Activated T-helper 1 cell treated with anti-CD3 and anti-CD28 coated beads, Interleukin-12 subunit alpha, Interleukin-12 subunit beta, Interleukin-2, Interleukin-4 antibody, amounts not matched to agents 30 ng/mL and 10 ng/mL and 1 ng/mL, durations not matched to agents 14 hours and 24 hours and 36 hours (primary cell): Measurements from ENCODE around the gene TMA16. TPM values are rescaled to one million over a fixed set of nuclear protein-coding genes. Genes with fewer than 3 reads are reported as not detected.

Experiments
- DNase-seq: peaks from one replicate; pipeline ENCODE4 v3.0.0; 2021; ENCODE audit warnings: low spot score
- H3K27ac Mint-ChIP-seq: one replicate; pipeline ENCODE4 v1.8.0; 2021; ENCODE audit warnings: mild to moderate bottlenecking, mixed read lengths
- H3K27me3 Mint-ChIP-seq: one replicate; pipeline ENCODE4 v1.8.0; 2022; ENCODE audit warnings: mild to moderate bottlenecking, moderate library complexity, mixed read lengths; ENCODE audit not compliant: insufficient read depth
- H3K36me3 Mint-ChIP-seq: one replicate; pipeline ENCODE4 v1.8.0; 2021; ENCODE audit warnings: low read depth, mixed read lengths
- H3K4me1 Mint-ChIP-seq: one replicate; pipeline ENCODE4 v1.8.0; 2021; ENCODE audit warnings: low read depth, mixed read lengths
- H3K4me3 Mint-ChIP-seq: one replicate; pipeline ENCODE4 v1.8.0; 2021; ENCODE audit warnings: mild to moderate bottlenecking, moderate library complexity, mixed read lengths
- H3K9me3 Mint-ChIP-seq: one replicate; pipeline ENCODE4 v1.8.0; 2021; ENCODE audit warnings: mixed read lengths
- intact Hi-C: fragments of 100-400 bp; cut with micrococcal nuclease; formaldehyde crosslinking; loops from one replicate; pipeline ENCODE4 v1.15.1; 2024
- total RNA-seq: library from RNA; stranded (reverse); gene quantifications from 2 replicates; pipeline ENCODE4 v1.2.3, GENCODE V29; 2022

TMA16 gene
- total RNA-seq, 1 donor from 2014 or later = 76.3 TPM

DNA sequence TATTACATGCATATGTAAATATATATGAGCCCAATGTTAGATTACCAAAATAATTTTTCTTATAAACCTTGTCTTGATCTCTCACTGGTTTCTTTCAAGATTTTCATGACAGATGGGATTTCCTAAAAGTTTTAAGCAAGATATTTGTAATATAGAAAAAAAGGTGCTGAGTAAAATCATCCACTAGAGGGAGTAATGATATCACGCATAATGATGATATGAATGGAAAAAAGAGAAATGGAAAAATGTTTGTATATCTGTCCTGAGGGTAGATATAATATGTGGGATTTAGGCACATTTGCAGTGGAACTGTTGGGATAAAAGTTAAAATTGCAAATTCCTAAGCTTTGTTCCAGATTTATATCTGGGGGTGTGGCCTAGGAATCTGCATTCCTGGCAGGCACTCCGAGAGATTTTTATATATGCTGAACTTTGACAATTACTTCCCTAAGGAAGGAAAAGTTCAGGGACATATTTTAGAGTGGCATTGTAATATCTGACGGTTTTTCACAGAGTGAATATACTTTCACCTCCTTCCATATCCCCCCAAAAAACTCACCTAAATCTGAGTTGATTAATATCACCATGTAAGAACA is 60.5 kb downstream of the TMA16 start:
- Mint-ChIP-seq H3K4me3 (no peak overlapping the region), H3K4me1 (peaks cover 22% of the 10 kb centered on the region), H3K27ac (no peak overlapping the region), H3K27me3 (peaks cover 3% of the 10 kb centered on the region), H3K9me3 (no peaks in the 10 kb centered on the region), H3K36me3 (no peaks in the 10 kb centered on the region)
- DNase-seq = no peak
- intact Hi-C loops = loop anchor here (1.0 kb wide), 2 partner anchors 126 to 200 kb away; no protein-coding TSS in a partner anchor

DNA sequence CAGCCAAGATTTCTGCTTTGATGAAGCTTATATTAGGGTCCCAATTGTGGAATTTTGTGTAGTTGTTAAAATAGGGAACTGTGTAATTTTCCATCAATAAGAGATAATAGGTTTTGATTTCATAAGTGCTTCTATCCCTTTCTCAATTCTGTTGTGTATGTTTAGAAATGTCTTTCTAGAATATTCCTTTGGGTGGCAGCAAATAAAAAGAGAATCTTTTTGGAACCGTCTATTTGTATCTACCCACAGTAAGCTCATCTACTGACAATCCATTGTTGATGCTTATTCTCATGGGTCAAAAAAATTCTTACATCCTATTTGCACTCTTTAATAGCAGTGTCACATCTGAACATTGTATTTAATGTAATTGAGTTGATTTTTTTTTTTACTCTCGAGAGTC is 61.7 kb downstream of the TMA16 start:
- DNase-seq = no peak
- no peaks in the 10 kb centered on the region for H3K36me3 Mint-ChIP-seq
- intact Hi-C loops = no loop called here

DNA sequence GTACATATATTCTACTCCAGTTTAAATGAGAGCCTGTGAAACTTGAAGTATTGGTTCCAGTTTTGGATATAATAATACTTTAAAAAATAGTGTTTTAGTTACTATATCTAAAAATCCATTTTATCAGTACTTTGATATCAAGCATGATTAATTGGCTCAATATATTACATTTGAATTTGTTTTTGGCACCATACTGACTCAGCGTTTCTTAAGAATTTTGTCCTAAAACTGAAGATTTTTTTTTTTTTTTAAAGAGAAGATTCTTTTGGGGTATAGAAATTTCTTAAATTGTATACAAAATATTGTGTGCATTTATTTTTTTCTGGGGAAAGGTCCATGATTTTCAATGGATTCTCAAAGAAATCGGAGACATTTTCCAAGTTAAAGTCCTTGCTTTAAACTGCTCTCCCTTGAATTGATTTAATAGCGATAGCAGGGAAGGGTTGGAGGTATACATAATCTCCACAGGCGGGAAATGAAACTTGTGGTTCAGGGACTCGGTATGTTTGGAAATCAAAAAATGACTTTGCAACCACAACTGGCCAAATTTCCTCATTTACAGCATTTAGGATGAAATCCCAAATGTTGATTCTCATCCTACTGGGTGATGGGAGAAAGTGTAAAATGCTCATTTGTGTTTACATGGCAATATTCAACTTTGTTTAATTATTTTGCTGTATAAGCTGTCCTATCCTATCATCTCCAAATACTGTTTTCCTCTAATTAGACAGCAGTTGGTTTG is 62.3 kb downstream of the TMA16 start:
- DNase-seq = no peak
- peaks cover 3% of the 10 kb centered on the region for H3K27me3 Mint-ChIP-seq
- H3K27ac Mint-ChIP-seq = no peak overlapping the region
- H3K4me3 Mint-ChIP-seq = no peak overlapping the region
- intact Hi-C loops = no loop called here
- H3K36me3 Mint-ChIP-seq = no peaks in the 10 kb centered on the region
- no peaks in the 10 kb centered on the region for H3K9me3 Mint-ChIP-seq
- peaks cover 17% of the 10 kb centered on the region for H3K4me1 Mint-ChIP-seq

More for the DNA sequence above, 61.7 kb downstream of the TMA16 start:
- H3K27me3 Mint-ChIP-seq = peaks cover 3% of the 10 kb centered on the region
- no peak overlapping the region for H3K27ac Mint-ChIP-seq
- no peak overlapping the region for H3K4me3 Mint-ChIP-seq
- peaks cover 17% of the 10 kb centered on the region for H3K4me1 Mint-ChIP-seq
- H3K9me3 Mint-ChIP-seq = no peaks in the 10 kb centered on the region

DNA sequence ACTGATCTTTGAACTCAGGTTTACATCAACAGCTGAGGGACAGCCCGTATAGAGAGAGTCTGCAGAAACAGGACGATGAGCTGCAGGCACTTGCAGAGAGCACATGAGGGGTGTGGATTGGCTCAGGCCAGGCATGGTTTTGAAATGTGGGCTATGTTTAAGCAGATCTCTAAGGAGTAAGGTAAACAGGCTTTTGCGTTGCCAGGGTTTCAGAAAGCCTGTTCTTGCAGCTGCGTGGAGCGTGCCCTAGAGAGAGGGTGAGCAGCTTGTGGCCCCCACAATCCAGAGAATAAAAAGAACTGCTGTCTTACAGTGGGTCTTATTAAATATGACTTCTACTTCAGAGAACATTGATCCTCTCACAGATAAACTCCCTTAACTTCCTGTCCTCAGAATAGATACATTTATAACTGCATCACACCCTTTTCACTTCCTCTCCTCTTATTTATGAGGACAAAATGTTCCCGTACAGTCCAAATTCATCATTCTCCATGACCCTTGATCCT is 64.1 kb downstream of the TMA16 start:
- intact Hi-C loops = no loop called here
- H3K9me3 Mint-ChIP-seq = no peaks in the 10 kb centered on the region
- H3K4me1 Mint-ChIP-seq = peaks cover 17% of the 10 kb centered on the region
- H3K27ac Mint-ChIP-seq = no peak overlapping the region
- DNase-seq = no peak
- no peaks in the 10 kb centered on the region for H3K36me3 Mint-ChIP-seq
- peaks cover 5% of the 10 kb centered on the region for H3K27me3 Mint-ChIP-seq
- H3K4me3 Mint-ChIP-seq = no peak overlapping the region

DNA sequence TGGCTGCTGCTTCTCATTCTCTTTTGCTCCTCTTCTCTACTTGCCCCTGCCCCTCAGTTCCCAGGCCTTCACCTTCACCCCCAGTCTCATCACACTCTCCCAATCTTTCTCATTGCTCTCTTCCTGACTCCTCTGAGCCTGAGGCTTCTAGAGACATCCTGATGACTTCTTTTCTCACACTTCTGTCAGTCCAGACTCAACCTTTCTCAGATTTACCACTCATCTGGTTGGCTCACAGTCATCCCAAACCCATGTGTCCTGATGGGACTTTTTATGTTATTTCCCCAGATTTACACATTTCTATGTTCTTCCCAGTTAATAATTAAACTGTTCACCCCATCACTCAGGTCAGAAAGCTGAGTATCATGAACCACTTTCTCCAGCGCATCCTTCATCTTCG is 68.0 kb downstream of the TMA16 start:
- H3K4me1 Mint-ChIP-seq = peaks cover 17% of the 10 kb centered on the region
- no peaks in the 10 kb centered on the region for H3K36me3 Mint-ChIP-seq
- no peak for DNase-seq
- peaks cover 2% of the 10 kb centered on the region for H3K27me3 Mint-ChIP-seq
- no peak overlapping the region for H3K4me3 Mint-ChIP-seq
- no peak overlapping the region for H3K27ac Mint-ChIP-seq
- intact Hi-C loops = no loop called here
- H3K9me3 Mint-ChIP-seq = no peaks in the 10 kb centered on the region

DNA sequence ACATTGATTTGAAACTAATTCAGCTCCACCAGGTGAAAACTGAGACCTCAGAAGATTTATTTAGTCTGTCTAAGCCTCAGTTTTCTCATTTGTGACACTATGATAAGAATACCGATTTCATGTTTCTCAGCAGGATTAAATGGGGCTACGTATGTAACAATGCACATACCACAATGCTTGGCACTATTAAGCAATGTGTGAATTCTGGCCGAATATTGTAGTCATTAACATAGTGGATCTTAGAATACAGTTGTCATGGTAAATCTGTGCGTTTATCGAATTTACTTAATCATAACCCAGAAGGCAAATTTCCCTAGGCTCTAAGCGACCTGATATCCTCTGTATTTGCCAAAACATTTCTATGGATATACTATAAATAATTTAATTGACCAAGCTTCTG is 69.1 kb downstream of the TMA16 start:
- H3K4me1 Mint-ChIP-seq = peaks cover 8% of the 10 kb centered on the region
- H3K36me3 Mint-ChIP-seq = no peaks in the 10 kb centered on the region
- peaks cover 2% of the 10 kb centered on the region for H3K27me3 Mint-ChIP-seq
- H3K27ac Mint-ChIP-seq = no peak overlapping the region
- DNase-seq = no peak
- H3K9me3 Mint-ChIP-seq = no peaks in the 10 kb centered on the region
- intact Hi-C loops = no loop called here
- no peak overlapping the region for H3K4me3 Mint-ChIP-seq

DNA sequence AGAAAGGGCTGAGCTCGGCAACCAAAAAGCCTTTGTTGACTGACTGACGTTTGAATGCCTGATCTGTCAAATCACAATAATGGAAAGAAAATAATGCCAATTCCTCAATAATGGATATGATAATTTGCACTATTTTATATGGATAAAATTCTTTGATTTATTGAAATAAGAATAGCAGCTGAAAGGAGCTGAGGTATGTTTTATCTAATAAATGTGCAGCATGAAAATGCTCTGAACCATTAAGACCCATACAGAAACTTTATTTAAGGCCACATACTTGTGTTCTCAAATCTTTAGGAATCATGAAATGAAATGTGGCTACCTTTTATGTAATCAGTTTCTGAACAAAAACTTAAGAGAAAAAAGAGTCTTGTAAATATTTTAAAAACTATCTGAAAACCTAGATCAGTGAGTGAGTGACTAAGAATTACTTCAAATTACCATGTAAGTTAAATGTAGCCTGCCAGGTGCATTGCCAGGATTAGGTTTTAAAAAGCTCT is 69.8 kb downstream of the TMA16 start:
- Mint-ChIP-seq H3K4me3 (no peak overlapping the region), H3K9me3 (no peaks in the 10 kb centered on the region), H3K27ac (no peak overlapping the region), H3K4me1 (peaks cover under 1% of the 10 kb centered on the region), H3K27me3 (peaks cover 2% of the 10 kb centered on the region), H3K36me3 (no peaks in the 10 kb centered on the region)
- no peak for DNase-seq
- intact Hi-C loops = no loop called here

DNA sequence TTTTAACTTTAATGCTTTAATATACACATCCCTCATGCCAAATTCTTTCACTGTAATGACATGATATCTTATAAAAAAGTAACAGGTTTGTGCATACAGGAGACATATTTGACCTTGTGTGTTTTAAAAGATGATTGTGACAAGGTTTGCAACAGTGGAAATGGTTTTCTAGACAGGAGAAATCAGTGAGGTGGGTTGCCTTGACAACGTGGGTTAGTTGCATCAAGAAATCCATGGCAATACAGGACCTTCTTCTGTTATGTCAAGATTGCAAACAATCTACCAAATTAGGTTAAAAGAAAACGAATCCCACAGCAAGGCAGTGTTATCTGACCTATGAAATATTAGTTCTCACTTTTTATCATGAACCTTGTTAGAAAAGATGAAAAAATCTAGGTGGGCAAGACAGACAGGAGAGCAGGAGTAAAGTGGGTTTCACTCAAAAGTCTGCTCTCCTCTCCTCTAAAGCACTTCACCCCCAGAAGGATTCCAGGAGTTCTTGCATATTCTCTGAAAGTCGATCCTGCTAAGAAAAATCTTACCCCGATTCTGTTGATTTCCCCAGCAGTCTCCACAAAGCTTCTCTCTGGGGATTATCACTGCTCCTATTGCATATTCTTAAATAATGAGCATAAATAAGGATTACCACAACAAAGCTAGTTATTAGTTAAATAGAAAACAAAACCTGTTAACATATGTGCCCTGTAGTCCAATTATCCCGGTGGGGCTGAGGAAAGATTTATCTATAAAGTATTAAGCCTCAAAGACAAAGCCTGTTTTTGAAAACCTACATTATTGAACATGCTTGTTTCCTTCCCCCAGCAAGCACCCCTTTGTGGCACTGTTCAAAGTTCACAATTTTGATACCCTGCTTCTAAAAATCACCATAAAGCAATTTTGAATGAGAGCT is 71.0 kb downstream of the TMA16 start:
- H3K36me3 Mint-ChIP-seq = no peaks in the 10 kb centered on the region
- no peak overlapping the region for H3K27ac Mint-ChIP-seq
- DNase-seq = no peak
- H3K4me1 Mint-ChIP-seq = no peaks in the 10 kb centered on the region
- no peaks in the 10 kb centered on the region for H3K9me3 Mint-ChIP-seq
- no peak overlapping the region for H3K4me3 Mint-ChIP-seq
- peaks cover 2% of the 10 kb centered on the region for H3K27me3 Mint-ChIP-seq
- intact Hi-C loops = no loop called here

DNA sequence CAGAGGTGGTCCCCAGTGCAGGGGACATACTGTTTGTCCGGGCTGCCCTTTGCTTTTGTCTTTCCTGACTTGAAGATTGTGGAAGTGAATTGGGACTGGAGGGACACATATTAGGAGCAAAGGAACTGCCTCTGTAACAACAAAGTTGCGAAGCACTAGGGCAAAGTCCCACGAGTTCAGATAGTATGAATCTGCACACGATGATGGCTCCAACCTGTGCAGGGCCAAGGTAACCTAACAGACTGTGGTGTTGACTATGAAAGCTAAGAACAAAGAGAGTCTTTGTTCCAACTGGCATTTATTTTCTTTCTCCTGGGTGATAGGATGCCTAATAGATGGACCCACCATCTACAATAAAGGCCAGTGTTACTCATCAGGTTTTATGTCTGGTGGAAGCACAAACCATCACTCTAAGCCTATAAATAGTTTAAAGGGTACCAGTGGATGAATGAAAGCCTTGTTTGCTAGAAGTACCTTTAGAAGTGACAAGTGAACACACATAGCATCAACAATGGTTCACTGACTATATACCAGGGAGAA is 71.8 kb downstream of the TMA16 start:
- intact Hi-C loops = no loop called here
- Mint-ChIP-seq H3K4me1 (no peaks in the 10 kb centered on the region), H3K36me3 (no peaks in the 10 kb centered on the region), H3K9me3 (no peaks in the 10 kb centered on the region), H3K4me3 (no peak overlapping the region), H3K27me3 (peaks cover 2% of the 10 kb centered on the region), H3K27ac (no peak overlapping the region)
- DNase-seq = no peak

DNA sequence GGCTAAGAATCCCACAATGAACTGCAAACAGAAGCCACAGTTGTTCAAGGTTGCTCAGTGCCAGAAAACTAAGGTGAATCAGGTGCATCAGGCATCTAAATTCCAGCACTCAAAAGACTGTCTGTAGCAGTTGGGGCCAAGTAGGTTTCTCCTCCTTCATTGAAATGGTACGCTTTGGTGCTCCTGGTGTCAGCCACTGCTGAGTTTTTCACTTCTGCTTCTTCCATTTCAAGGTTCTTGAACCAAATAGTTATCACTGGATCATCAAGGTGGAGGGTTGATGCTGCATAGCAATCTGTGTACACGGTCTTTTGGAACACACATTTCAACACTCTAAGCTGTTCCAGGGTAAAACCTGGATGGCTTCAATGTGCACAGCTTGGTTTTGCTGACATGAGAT is 74.4 kb downstream of the TMA16 start:
- intact Hi-C loops = no loop called here
- Mint-ChIP-seq H3K4me3 (no peak overlapping the region), H3K36me3 (no peaks in the 10 kb centered on the region), H3K9me3 (no peaks in the 10 kb centered on the region), H3K4me1 (no peaks in the 10 kb centered on the region), H3K27me3 (no peaks in the 10 kb centered on the region), H3K27ac (no peak overlapping the region)
- DNase-seq = no peak
